ENCODE measurements around the gene FAM3D. TPM values are rescaled to one million over a fixed set of nuclear protein-coding genes. Genes with fewer than 3 reads are reported as not detected.

The FAM3D gene
- total and polyA plus RNA-seq, 2 of the 8 experiments (the other 6 are each of a cell fraction or from before 2014, with no cell fraction given) = not detected

GRCh38 chr3:58630710-58631092 is 35.9 kb downstream of the FAM3D start:
- no peak overlapping the region for H2BK120ac ChIP-seq (replicated peaks; ENCODE audit: low read depth, low read length)
- no peak overlapping the region for H3K9ac ChIP-seq (replicated peaks in 1 of 4; ENCODE audit: extremely low read depth in 1 of 4, low read depth in 3 of 4, low read length in 3 of 4)
- POLR2A ChIA-PET (ENCODE audit: partially characterized antibody) = interaction anchor here (0.6 to 0.9 kb wide), 2 partner anchors 11 to 262 kb away, joined by 3 to 4 read pairs; no protein-coding TSS in a partner anchor
- peak overlapping the region; percentile 21 for H3K4ac ChIP-seq (replicated peaks; ENCODE audit: insufficient read length, low read depth, low read length)
- FAIRE-seq (no peak), DNase-seq (ENCODE audit: low read depth in 1 of 2, low spot score in 2 of 2) (no peak)
- H4K91ac ChIP-seq (replicated peaks; ENCODE audit: insufficient read length, low read length) = no peak overlapping the region
- no peak overlapping the region for H2AK5ac ChIP-seq (ENCODE audit: low read depth, low read length)
- no peak overlapping the region for H3K4me2 ChIP-seq (ENCODE audit: insufficient read depth in 1 of 2, low read depth in 2 of 2, low read length in 2 of 2)
- H3K27ac ChIP-seq (ENCODE audit: low read depth, low read length) = no peak overlapping the region
- no peaks in the 10 kb centered on the region; a peak in 1 of 8 replicates for H3K36me3 ChIP-seq (ENCODE audit: control insufficient read depth in 2 of 4, insufficient read depth in 4 of 4, low read length in 3 of 4)
- no peak overlapping the region for H4K8ac ChIP-seq (ENCODE audit: extremely low read depth, insufficient read depth, low read length)
- H3K9me3 ChIP-seq (ENCODE audit: insufficient read depth in 2 of 2, low read depth in 1 of 2, low read length in 1 of 2) = no peaks in the 10 kb centered on the region
- H3K23me2 ChIP-seq (ENCODE audit: low read depth, low read length) = no peaks in the 10 kb centered on the region
- H2BK5ac ChIP-seq (ENCODE audit: low read depth, low read length) = no peak overlapping the region
- no peaks in the 10 kb centered on the region for H3K79me2 ChIP-seq (ENCODE audit: control insufficient read depth in 1 of 2, insufficient read depth in 2 of 2, low read length in 2 of 2)
- H3K14ac ChIP-seq (ENCODE audit: insufficient read length) = no peak overlapping the region
- no peaks in the 10 kb centered on the region for H4K20me1 ChIP-seq (replicated peaks in 1 of 2; ENCODE audit: control insufficient read depth in 1 of 2, insufficient read depth in 2 of 2, low read length in 2 of 2)
- 0 out of 2 replicates have a peak overlapping the region, but pooled peaks have one; percentile 31 for H2BK15ac ChIP-seq (ENCODE audit: low read length)
- peaks cover 0 to 4% (median 0%) of the 10 kb centered on the region in 4 experiments; a peak in 2 of 7 replicates for H3K4me1 ChIP-seq (replicated peaks in 1 of 4; ENCODE audit: control insufficient read depth in 3 of 4, insufficient read depth in 4 of 4, low read length in 3 of 4)
- no peak overlapping the region for H3K56ac ChIP-seq (replicated peaks; ENCODE audit: insufficient read length, low read depth, low read length)
- H2BK12ac ChIP-seq (ENCODE audit: low read depth, low read length) = peak overlapping the region; percentile 63; the same call in 1 of the 2 replicates
- no peak overlapping the region for H3K4me3 ChIP-seq (ENCODE audit: extremely low read depth in 1 of 4, insufficient read depth in 2 of 4, low read depth in 3 of 4, low read length in 4 of 4)
- 0 out of 2 replicates have a peak overlapping the region, but pooled peaks have one; percentile 50 for H2BK20ac ChIP-seq (ENCODE audit: low read length)
- peaks cover 4 to 30% (median 10%) of the 10 kb centered on the region in 4 experiments for H3K27me3 ChIP-seq (replicated peaks in 1 of 4; ENCODE audit: control insufficient read depth in 3 of 4, extremely low read depth in 1 of 4, insufficient read depth in 3 of 4, low read length in 3 of 4)
- H4K5ac ChIP-seq (ENCODE audit: insufficient read length, low read depth, low read length) = no peak overlapping the region
- H3K18ac ChIP-seq (ENCODE audit: extremely low read depth, low read length) = no peak overlapping the region
- no peaks in the 10 kb centered on the region for H3K79me1 ChIP-seq (ENCODE audit: low read depth, low read length)
- H3K23ac ChIP-seq (ENCODE audit: insufficient read length) = no peak overlapping the region
- no peak overlapping the region for H2AFZ ChIP-seq (ENCODE audit: low read length)
- WGBS, 2 experiments (ENCODE audit: extremely low coverage in 1 of 2, insufficient coverage in 1 of 2, insufficient read length in 1 of 2, insufficient replicate concordance in 2 of 2, low coverage in 1 of 2, low lambda C conversion rate in 2 of 2, missing lambda C conversion rate in 1 of 2) = 83% methylated on average over 5 of the region's 5 CpGs; no CpG with 5 or more reads in 1 of the 2 experiments
- CTCF ChIA-PET (ENCODE audit: partially characterized antibody) = interaction anchor here (0.6 to 25.1 kb wide), 29 partner anchors 10 to 917 kb away, joined by 3 to 994 read pairs (median 4); partner anchors contain the start of genes ACOX2 and FAM107A
- no peak for TF ChIP-seq HDAC6 (IDR thresholded peaks at IDR 0.05; ENCODE audit: low read depth, low read length)
- no peak for TF ChIP-seq JUND (IDR thresholded peaks at IDR 0.05; ENCODE audit: low read length)
- TF ChIP-seq FOSL1 (IDR thresholded peaks at IDR 0.05; ENCODE audit: insufficient read depth, low read depth, low read length) = no peak
- TF ChIP-seq TEAD4 (IDR thresholded peaks at IDR 0.05; ENCODE audit: low read depth, low read length) = no peak
- no peak for TF ChIP-seq NANOG (IDR thresholded peaks at IDR 0.05; ENCODE audit: insufficient read depth, low read depth, low read length, poor library complexity, severe bottlenecking)
- no peak for TF ChIP-seq MAFK (IDR thresholded peaks at IDR 0.05; ENCODE audit: low read depth, low read length)
- TF ChIP-seq ASH2L (IDR thresholded peaks at IDR 0.05; ENCODE audit: low read length) = no peak
- TF ChIP-seq ATF2 (IDR thresholded peaks at IDR 0.05; ENCODE audit: low read length) = no peak
- no peak for TF ChIP-seq RBBP5 (IDR thresholded peaks at IDR 0.05; ENCODE audit: borderline replicate concordance, low read depth, low read length)
- no peak for TF ChIP-seq YY1 (IDR thresholded peaks at IDR 0.05; ENCODE audit: low read depth, low read length)
